ENCODE measurements around the gene PLPPR5.

DNA sequence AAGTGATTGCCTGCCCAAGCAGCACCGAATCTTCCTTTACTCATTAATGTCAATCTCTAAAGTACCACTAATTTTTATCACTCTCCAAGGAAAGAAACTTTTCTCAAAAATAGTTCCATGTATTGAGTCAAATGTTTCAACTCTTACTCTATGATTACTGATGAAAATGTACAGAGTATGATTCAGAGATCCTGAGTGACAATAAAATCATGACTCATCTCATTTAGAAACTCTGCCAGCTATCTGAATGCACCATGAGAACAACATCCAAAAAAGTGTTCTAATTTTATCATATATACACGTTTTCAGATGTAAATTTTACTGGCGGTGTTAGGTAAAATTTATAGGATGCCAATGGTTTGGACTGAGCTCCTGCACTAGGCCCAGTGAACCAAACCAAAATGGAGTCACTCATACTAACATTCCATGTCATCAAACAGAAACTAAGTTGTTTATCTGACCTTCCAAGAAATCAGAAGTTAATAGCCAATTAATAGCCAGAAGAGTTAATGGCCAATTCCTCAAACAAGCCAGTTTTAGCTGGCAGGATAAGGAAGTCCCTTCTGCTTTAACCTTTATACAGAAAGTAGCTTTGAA is 22.6 kb downstream of the PLPPR5 start:
- no peak for TF ChIP-seq POLR2A (IDR thresholded peaks at IDR 0.05)
- TF ChIP-seq, protein P1, sequence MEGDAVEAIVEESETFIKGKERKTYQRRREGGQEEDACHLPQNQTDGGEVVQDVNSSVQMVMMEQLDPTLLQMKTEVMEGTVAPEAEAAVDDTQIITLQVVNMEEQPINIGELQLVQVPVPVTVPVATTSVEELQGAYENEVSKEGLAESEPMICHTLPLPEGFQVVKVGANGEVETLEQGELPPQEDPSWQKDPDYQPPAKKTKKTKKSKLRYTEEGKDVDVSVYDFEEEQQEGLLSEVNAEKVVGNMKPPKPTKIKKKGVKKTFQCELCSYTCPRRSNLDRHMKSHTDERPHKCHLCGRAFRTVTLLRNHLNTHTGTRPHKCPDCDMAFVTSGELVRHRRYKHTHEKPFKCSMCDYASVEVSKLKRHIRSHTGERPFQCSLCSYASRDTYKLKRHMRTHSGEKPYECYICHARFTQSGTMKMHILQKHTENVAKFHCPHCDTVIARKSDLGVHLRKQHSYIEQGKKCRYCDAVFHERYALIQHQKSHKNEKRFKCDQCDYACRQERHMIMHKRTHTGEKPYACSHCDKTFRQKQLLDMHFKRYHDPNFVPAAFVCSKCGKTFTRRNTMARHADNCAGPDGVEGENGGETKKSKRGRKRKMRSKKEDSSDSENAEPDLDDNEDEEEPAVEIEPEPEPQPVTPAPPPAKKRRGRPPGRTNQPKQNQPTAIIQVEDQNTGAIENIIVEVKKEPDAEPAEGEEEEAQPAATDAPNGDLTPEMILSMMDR (IDR thresholded peaks at IDR 0.05): no peak
